Measurements from ENCODE around the gene DCLRE1C. TPM values are rescaled to one million over a fixed set of nuclear protein-coding genes. Genes with fewer than 3 reads are reported as not detected.
"Not testable (repeated sequence)": the region's sequence is repeated elsewhere in the genome, so short reads cannot be mapped to it uniquely, and the experiment has no call there.

DCLRE1C gene
- total RNA-seq: 10 to 100 TPM in 3 of 4 donors, 1 to 10 TPM in 1; 9.8 to 17.3 (median 12.0) TPM

- intact Hi-C loops (cut with DNase I; ENCODE audit: low total_unique reads): loop anchor here (10.0 kb wide), 1 partner anchor 69 kb away; no protein-coding TSS in a partner anchor
- WGBS, 2 donors: 1% methylated on average over 41 to 45 of the region's 45 CpGs
- peak; percentile 88 to 98 for DNase-seq (ENCODE audit: low spot score in 2 of 2)
- no peak for TF ChIP-seq POLR2A (IDR thresholded peaks at IDR 0.05)
- TF ChIP-seq, protein P1, sequence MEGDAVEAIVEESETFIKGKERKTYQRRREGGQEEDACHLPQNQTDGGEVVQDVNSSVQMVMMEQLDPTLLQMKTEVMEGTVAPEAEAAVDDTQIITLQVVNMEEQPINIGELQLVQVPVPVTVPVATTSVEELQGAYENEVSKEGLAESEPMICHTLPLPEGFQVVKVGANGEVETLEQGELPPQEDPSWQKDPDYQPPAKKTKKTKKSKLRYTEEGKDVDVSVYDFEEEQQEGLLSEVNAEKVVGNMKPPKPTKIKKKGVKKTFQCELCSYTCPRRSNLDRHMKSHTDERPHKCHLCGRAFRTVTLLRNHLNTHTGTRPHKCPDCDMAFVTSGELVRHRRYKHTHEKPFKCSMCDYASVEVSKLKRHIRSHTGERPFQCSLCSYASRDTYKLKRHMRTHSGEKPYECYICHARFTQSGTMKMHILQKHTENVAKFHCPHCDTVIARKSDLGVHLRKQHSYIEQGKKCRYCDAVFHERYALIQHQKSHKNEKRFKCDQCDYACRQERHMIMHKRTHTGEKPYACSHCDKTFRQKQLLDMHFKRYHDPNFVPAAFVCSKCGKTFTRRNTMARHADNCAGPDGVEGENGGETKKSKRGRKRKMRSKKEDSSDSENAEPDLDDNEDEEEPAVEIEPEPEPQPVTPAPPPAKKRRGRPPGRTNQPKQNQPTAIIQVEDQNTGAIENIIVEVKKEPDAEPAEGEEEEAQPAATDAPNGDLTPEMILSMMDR (IDR thresholded peaks at IDR 0.05): no peak
- H3K4me3 ChIP-seq (ENCODE audit: low read depth, poor library complexity, severe bottlenecking): peak within 1 kb of the TSS; percentile 81
These were observed at the start of gene DCLRE1C for GRCh38 chr10:14954001-14954770. DCLRE1C (minus strand) TSS chr10:14954096; CDS start chr10:14954010, 86 bp downstream.

GRCh38 chr10:14995964-14996565, 42.2 kb upstream of the DCLRE1C start:
- TF ChIP-seq, protein P1 (IDR thresholded peaks at IDR 0.05): no peak
- TF ChIP-seq POLR2A (IDR thresholded peaks at IDR 0.05): no peak
- DNase-seq (ENCODE audit: low spot score in 2 of 2): no peak
- no peak overlapping the region for H3K4me3 ChIP-seq (ENCODE audit: low read depth, poor library complexity, severe bottlenecking)
- intact Hi-C loops (cut with DNase I; ENCODE audit: low total_unique reads): no loop called here
- 86 to 93% methylated on average over 47 to 50 of the region's 50 CpGs for WGBS, 2 donors

- DNase-seq (ENCODE audit: low spot score in 2 of 2); intact Hi-C loops (cut with DNase I; ENCODE audit: low total_unique reads); H3K4me3 ChIP-seq (ENCODE audit: low read depth, poor library complexity, severe bottlenecking): not testable (repeated sequence)
- 71 to 72% methylated on average over 32 of the region's 32 CpGs for WGBS, 2 donors
These were observed 39.9 kb upstream of the DCLRE1C start for GRCh38 chr10:14993500-14994455.

GRCh38 chr10:14992336-14992735, 38.4 kb upstream of the DCLRE1C start:
- intact Hi-C loops (cut with DNase I; ENCODE audit: low total_unique reads); H3K4me3 ChIP-seq (ENCODE audit: low read depth, poor library complexity, severe bottlenecking); DNase-seq (ENCODE audit: low spot score in 2 of 2): not testable (repeated sequence)
- 86 to 87% methylated on average over 9 of the region's 9 CpGs for WGBS, 2 donors

- intact Hi-C loops (cut with DNase I; ENCODE audit: low total_unique reads); DNase-seq (ENCODE audit: low spot score in 2 of 2); H3K4me3 ChIP-seq (ENCODE audit: low read depth, poor library complexity, severe bottlenecking): not testable (repeated sequence)
- WGBS, 2 donors: 46 to 57% methylated on average over 18 of the region's 19 CpGs
These were observed 37.3 kb upstream of the DCLRE1C start for GRCh38 chr10:14991035-14991749.

DNA sequence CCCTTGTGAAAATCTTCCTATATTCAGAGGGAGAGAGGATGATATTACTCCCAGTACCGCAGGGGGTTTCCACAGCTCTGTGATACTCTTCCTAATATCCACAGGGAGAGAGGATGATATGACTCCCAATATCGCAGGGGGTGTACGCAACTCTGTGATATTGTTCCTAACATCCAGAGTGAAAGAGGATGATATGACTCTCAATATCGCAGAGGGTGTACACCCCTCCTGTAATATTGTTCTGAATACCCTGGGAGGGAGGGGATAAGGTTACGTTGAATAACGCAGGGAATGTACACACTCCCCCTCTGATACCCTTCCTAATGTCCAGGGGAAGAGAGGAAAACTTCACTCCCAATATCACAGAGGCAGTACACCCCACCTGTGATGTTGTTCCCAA, 35.7 kb upstream of the DCLRE1C start:
- 89 to 94% methylated on average over 6 of the region's 6 CpGs for WGBS, 2 donors
- H3K4me3 ChIP-seq (ENCODE audit: low read depth, poor library complexity, severe bottlenecking); DNase-seq (ENCODE audit: low spot score in 2 of 2); intact Hi-C loops (cut with DNase I; ENCODE audit: low total_unique reads): not testable (repeated sequence)

DNA sequence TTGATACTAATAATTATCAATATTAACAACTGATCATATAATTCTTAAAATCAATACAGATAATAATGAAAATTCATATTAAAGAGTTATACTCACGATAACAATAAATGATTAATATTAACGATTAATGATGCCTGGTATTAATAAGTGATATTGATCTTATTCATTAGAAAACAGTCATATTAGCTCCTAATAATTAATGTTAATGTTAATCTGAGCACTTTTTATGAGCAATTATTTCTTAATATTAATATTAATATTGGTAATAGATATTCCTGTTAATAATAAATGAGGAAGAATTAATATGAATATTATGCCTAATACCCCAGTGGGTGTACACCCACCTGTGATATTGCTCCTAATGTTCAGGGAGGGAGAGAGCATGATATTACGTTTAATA, 28.8 kb upstream of the DCLRE1C start:
- H3K4me3 ChIP-seq (ENCODE audit: low read depth, poor library complexity, severe bottlenecking): no peak overlapping the region
- DNase-seq (ENCODE audit: low spot score in 2 of 2): no peak
- WGBS, 2 donors: 91 to 94% methylated on average over 3 of the region's 3 CpGs
- intact Hi-C loops (cut with DNase I; ENCODE audit: low total_unique reads): no loop called here
- no peak for TF ChIP-seq POLR2A (IDR thresholded peaks at IDR 0.05)
- TF ChIP-seq, protein P1 (IDR thresholded peaks at IDR 0.05): no peak
